Ovary (tissue), 9 donors: Measurements from ENCODE around the gene C4orf51. TPM values are rescaled to one million over a fixed set of nuclear protein-coding genes. Genes with fewer than 3 reads are reported as not detected.

Source experiments
- DNase-seq, 5 donors: peaks; one replicate each; pipeline ENCODE4 v3.0.0-alpha.2; 2019 to 2020
- H3K27ac ChIP-seq, 2 donors: fragments of 200-600 bp; one replicate each; pipeline versions ENCODE4 v1.5.1 to v1.8.0; 2019 to 2022
- H3K27me3 ChIP-seq: fragments of 200-600 bp; one replicate; pipeline ENCODE4 v1.8.0; 2022
- H3K36me3 ChIP-seq: fragments of 200-600 bp; sonication (generic); one replicate; pipeline ENCODE4 v1.5.1; 2019
- H3K4me1 ChIP-seq: one replicate; pipeline ENCODE4 v1.8.1; 2013; ENCODE audit warnings: mild to moderate bottlenecking, moderate library complexity; ENCODE audit not compliant: insufficient read depth
- H3K4me3 ChIP-seq: fragments of 200-600 bp; sonication (generic); one replicate; pipeline ENCODE4 v1.5.1; 2017
- H3K9me3 ChIP-seq, 2 donors: fragments of 200-600 bp in 1 of 2; sonication (generic) in 1 of 2; one replicate each; pipeline versions ENCODE4 v1.5.1 to v1.8.1; 2013 to 2019; ENCODE audit warnings: mild to moderate bottlenecking in 1 of 2, moderate library complexity in 1 of 2
- CTCF ChIP-seq, 3 donors: fragments of 450-650 bp in 2 of 3; fragments of 200-600 bp in 1 of 3; IDR thresholded peaks; one replicate each; pipeline versions ENCODE4 v1.5.1 to v1.8.0; 2016 to 2022; ENCODE audit warnings: antibody characterized with exemption in 3 of 3, mild to moderate bottlenecking in 1 of 3
- EP300 ChIP-seq: sonication (generic); formaldehyde crosslinking; IDR thresholded peaks from one replicate; pipeline ENCODE4 v1.6.1; 2017; ENCODE audit warnings: antibody characterized with exemption
- POLR2A ChIP-seq: fragments of 450-650 bp; IDR thresholded peaks from one replicate; pipeline ENCODE4 v1.6.1; 2017; ENCODE audit warnings: antibody characterized with exemption, mild to moderate bottlenecking, moderate library complexity
- WGBS, 3 donors: extraction: QIAGEN DNeasy Blood & Tissue Kit in 1 of 3; methylation state at CpG; one replicate each; pipeline versions ENCODE4 v1.1.5 to v1.1.7; 2013 to 2017; 5-methylcytosine and 5-hydroxymethylcytosine counted together
- intact Hi-C, 4 donors: fragments of 100-400 bp; cut with DNase I; formaldehyde crosslinking; loops; one replicate each; pipeline versions ENCODE4 v1.11.0 to v1.15.1; 2022 to 2023
- polyA plus RNA-seq, 2 donors: library from polyadenylated mRNA; stranded (reverse); fragments of 200-250 nt in 1 of 2; fragments of 350-450 nt in 1 of 2; fragmentation: Illumina TruSeq in 1 of 2; extraction: RNeasy Lipid Tissue Mini Kit (QIAGEN cat#74804) in 1 of 2; gene quantifications; one replicate each; pipeline ENCODE4 v1.2.3, GENCODE V29; 2013 to 2014
- total RNA-seq, 7 donors: library from RNA; depleted of rRNA in 2 of 7; stranded (reverse); fragments of >200 nt in 2 of 7; fragmentation: NEBNext Ultra II Directional in 3 of 7; extraction: Animal tissue kit (Norgen Biotek cat#: 25700) in 3 of 7; gene quantifications; one replicate each; pipeline versions ENCODE4 v1.1.0 to v1.2.4, GENCODE V29; 2016 to 2023
- donor health status: DM: no; HTN: no; CAD: no; lungs with moderate emphysema.
- donor health status: DM: no; HTN: no; CAD: no.
- donor health status: Bipolar disorder and iron deficiency.
- donor health status: DM: yes; HTN: yes; CAD: no.
- donor health status: DM: no; HTN: no; CAD: no.
- donor health status: DM: yes; HTN: yes; CAD: no.

C4orf51 gene
- total and polyA plus RNA-seq, 9 donors = not detected

GRCh38 chr4:145770124-145770523, 90.2 kb downstream of the C4orf51 start:
- intact Hi-C loops = no loop called here

GRCh38 chr4:145772347-145772746, 92.4 kb downstream of the C4orf51 start:
- Histone ChIP-seq H3K9me3 (no peaks in the 10 kb centered on the region), H3K4me3 (no peak overlapping the region), H3K4me1 (no peaks in the 10 kb centered on the region), H3K27ac (no peak overlapping the region), H3K36me3 (no peaks in the 10 kb centered on the region), H3K27me3 (no peaks in the 10 kb centered on the region)
- intact Hi-C loops = no loop called here
- no peak for TF ChIP-seq EP300
- no peak for TF ChIP-seq CTCF (IDR thresholded peaks at IDR 0.05)
- no peak for TF ChIP-seq POLR2A
- DNase-seq = no peak
- 88 to 94% (median 92%) methylated on average over 2 of the region's 2 CpGs for WGBS, 3 donors

More at GRCh38 chr4:145770124-145770523, 90.2 kb downstream of the C4orf51 start:
- no peak overlapping the region for H3K4me3 ChIP-seq
- no peaks in the 10 kb centered on the region for H3K27me3 ChIP-seq
- DNase-seq = no peak
- 92 to 94% (median 93%) methylated on average over 4 of the region's 4 CpGs for WGBS, 3 donors
- no peak overlapping the region for H3K27ac ChIP-seq
- H3K9me3 ChIP-seq = no peaks in the 10 kb centered on the region
- H3K36me3 ChIP-seq = no peaks in the 10 kb centered on the region
- H3K4me1 ChIP-seq = no peaks in the 10 kb centered on the region
- no peak for TF ChIP-seq POLR2A
- TF ChIP-seq CTCF (IDR thresholded peaks at IDR 0.05) = no peak
- no peak for TF ChIP-seq EP300

GRCh38 chr4:145773581-145774234, 93.8 kb downstream of the C4orf51 start:
- intact Hi-C loops = no loop called here
- DNase-seq = no peak

GRCh38 chr4:145774473-145774872, 94.5 kb downstream of the C4orf51 start:
- DNase-seq = no peak
- Histone ChIP-seq H3K4me3 (no peak overlapping the region), H3K27ac (no peak overlapping the region), H3K9me3 (no peaks in the 10 kb centered on the region), H3K27me3 (no peaks in the 10 kb centered on the region), H3K4me1 (no peaks in the 10 kb centered on the region), H3K36me3 (no peaks in the 10 kb centered on the region)
- TF ChIP-seq CTCF (IDR thresholded peaks at IDR 0.05) = no peak
- no peak for TF ChIP-seq POLR2A
- TF ChIP-seq EP300 = no peak
- 94 to 98% (median 94%) methylated on average over 6 of the region's 6 CpGs for WGBS, 3 donors
- intact Hi-C loops = no loop called here

More at GRCh38 chr4:145773581-145774234, 93.8 kb downstream of the C4orf51 start:
- H3K27ac ChIP-seq = no peak overlapping the region
- H3K9me3 ChIP-seq = no peaks in the 10 kb centered on the region
- H3K36me3 ChIP-seq = no peaks in the 10 kb centered on the region
- no peaks in the 10 kb centered on the region for H3K4me1 ChIP-seq
- H3K27me3 ChIP-seq = no peaks in the 10 kb centered on the region
- H3K4me3 ChIP-seq = no peak overlapping the region
- TF ChIP-seq POLR2A (no peak), CTCF (IDR thresholded peaks at IDR 0.05) (no peak), EP300 (no peak)
- WGBS, 3 donors = 92 to 95% (median 94%) methylated on average over 6 of the region's 6 CpGs
